ENCODE data around the gene CDHR3.

GRCh38 chr7:106057204-106057961, 94.3 kb downstream of the CDHR3 start:
- TF ChIP-seq SMC3 (conservative IDR thresholded peaks at IDR 0.05; ENCODE audit: poor library complexity) (no peak), POLR2AphosphoS5 (IDR thresholded peaks at IDR 0.05) (no peak)
